Measurements from ENCODE around the gene USP32.

USP32 gene

GRCh38 chr17:60154616-60155426 lies 237.1 kb downstream of the USP32 start:
- DNase-seq (ENCODE audit: low spot score): peak; percentile 93

GRCh38 chr17:60153606-60154390 lies 238.1 kb downstream of the USP32 start:
- DNase-seq (ENCODE audit: low spot score): peak; percentile 56

DNA sequence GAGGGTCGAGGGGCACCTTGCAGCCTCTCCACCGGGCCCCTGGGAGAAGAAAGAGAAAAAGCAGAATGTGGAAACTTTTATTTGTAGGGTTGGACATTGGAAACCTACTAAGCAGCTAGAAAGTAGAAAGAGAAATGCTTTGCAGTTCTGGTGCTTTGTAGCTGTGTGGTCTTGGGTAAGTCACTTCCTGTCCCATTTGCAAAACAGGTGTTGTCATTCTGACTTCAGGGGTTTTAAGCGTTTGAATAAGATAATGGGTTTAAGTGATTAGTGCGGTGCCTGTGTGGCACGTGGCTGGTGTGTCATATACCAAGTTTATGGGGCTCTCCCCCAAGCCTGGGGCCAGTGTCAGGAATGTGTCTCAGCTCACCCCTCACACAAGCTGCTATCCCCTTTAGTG lies 240.6 kb downstream of the USP32 start:
- no peak for DNase-seq (ENCODE audit: low spot score)

DNA sequence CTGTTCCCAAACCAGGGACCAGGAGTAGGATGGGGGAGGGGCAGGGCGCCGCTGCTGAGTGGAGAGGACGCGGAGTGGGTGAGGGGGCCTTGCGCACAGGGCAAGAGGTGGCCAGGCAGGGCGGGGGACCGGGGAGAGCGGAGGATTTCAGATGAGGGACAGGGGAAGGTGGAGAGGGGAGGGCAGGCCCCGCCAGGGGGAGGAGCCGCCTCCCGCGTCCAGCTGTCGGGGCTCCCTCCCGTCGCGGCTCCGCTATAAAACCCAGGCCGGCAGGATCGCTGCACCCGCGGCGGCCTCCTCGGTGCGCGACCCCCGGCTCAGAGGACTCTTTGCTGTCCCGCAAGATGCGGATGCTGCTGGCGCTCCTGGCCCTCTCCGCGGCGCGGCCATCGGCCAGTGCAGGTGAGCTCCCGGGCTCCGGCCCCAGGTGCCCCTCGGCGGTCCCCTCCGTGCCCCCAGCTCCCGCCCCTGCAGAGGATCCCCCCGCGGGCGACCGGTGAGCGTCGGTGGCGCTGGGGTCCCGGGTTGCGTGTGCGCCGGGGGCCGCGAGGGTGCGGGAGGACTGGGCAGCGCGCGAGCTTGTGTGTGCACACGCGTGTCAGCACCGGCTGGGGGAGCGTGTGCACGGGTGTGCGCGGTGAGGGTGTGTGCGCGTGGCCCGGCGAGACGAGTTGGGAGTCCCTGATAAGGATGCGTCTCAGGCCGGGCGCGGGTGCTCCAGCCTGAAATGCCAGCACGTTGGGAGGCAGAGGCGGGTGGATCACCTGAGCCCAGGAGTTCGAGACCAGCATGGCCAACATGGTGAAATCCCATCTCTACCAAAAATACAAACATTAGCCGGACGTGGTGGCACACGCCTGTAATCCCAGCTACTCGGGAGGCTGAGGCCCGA lies 242.0 kb downstream of the USP32 start, which contains the start of gene CA4:
CA4 (plus strand) TSS at position 283 of the 892 bp plus-strand sequence; CDS start at position 345, 62 bp downstream.
- no peak for DNase-seq (ENCODE audit: low spot score)

DNA sequence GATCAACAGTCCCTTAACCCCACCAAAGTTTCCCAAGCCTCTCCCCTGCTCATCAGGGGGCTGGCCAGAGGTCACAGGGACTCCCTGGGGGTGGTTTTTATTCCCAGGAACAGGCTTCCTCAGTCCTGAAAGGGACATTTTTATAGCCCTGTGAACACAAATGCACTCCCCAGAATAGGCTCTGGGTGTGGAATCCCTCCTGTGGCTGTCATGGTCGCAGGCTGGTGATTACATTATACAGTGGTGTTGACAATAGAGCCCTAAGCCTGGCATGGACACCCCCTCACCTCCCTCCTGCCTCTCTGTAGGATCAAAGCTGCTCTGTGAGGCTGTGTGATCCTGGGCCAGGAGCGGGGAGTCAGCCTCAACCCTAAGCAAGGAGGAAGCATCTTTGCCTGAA lies 243.6 kb downstream of the USP32 start:
- no peak for DNase-seq (ENCODE audit: low spot score)

- DNase-seq (ENCODE audit: low spot score): no peak
Observed at GRCh38 chr17:60147553-60148223, 244.2 kb downstream of the USP32 start.

DNA sequence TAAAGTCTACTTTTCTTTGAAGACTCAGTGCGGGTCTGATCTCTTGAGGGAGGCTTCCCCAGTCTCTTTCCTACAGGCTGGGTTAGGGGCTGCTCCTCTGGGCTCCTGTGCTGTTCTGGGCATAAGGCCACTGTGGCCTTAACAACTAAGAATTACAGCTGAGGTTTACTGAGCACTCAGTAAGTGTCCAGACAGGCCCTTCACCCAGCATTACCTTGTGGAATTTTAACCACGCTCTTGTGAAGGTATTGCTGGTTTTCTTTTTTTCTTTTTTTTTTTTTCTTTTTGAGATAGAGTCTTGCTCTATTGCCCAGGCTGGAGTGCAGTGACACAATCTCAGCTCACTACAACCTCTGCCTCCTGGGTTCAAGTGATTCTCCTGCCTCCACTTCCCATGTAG lies 245.7 kb downstream of the USP32 start:
- no peak for DNase-seq (ENCODE audit: low spot score)

GRCh38 chr17:60145006-60145935 lies 246.7 kb downstream of the USP32 start:
- DNase-seq (ENCODE audit: low spot score): no peak

DNA sequence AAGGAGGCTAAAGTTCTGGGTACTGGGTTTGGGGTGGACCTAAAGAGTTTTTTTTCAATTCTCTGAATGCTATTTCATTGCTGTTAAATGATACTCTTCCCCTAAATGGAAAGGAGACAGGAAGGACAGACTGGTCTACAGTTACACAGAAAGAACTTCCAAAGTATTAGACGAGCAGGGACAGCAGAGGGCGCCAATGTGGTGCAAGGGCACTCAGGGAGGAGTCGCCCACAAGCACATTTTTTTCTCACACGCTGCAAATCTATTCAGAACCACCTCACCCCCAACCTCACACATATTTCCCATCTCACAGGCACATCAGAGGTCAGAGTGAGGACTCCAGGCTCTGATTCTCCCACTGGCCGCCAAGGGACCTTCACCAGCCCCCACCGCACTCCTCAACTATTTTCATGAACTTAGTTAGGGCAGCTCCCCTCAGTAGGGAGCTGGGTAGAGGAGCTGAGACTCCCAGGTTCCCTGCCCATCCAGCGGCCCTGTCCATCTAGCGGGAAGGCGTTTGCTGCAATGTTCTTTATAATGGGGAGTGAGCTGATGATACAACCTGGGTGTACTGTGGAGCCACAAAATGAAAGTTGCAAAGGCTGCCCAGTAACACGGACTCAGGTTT lies 248.9 kb downstream of the USP32 start:
- DNase-seq (ENCODE audit: low spot score): peak; percentile 79

- DNase-seq (ENCODE audit: low spot score): peak; percentile 29
Observed at GRCh38 chr17:60141111-60142018, 250.6 kb downstream of the USP32 start.

GRCh38 chr17:60139438-60140285 lies 252.3 kb downstream of the USP32 start:
- peak; percentile 75 for DNase-seq (ENCODE audit: low spot score)

DNA sequence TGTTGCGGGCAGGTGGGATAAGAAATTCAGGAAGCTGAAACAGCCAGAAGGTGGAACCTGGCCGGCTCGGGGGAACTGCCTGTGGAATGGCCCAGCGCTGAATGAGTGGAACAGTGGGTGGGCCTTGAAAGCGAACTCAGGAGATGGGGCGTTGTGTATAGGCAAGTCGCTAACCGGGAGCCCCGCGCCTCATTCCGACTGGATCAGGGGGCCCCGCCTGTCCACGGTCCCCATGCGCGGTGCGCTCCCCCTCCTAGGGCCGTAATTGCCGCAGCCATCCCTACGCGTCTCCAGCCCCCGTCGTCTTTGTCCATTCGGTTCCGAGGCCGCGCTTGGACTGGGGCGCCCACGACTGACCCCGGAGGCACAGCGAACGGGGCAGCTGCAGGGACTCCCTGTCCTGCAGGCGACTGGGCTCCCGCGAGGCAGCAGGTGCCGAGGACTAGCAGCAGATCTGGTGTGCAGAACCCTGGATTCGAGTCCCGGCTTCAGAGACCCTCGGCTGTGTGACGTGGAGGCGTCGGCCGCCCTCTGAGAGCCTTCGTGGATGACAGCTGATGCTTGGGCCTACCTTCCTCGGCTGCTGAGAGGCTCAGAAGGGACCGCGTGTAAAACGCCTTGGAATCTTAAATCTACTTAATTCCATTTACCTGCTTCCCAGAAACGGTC lies 253.0 kb downstream of the USP32 start:
- DNase-seq (ENCODE audit: low spot score): no peak

DNA sequence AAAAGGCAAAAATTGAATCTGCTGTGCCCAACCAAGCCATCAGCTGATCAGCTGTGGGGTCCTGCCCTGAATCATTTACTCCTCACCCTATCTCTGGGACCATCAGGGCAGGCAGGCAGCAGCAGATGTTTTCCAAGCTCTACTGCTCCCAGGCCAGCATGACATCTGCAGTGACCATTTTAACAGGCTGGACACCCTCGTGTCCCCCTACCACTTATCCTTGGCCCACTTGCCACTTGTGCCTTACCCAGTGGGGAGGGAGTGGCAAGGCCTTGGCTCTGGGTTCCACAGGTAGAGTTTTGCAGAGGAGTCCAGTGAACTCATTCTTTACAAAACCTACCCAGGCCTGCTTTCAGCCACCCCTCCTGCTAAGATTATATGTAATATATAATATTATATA lies 254.2 kb downstream of the USP32 start:
- no peak for DNase-seq (ENCODE audit: low spot score)

GRCh38 chr17:60135951-60136666 lies 255.8 kb downstream of the USP32 start:
- no peak for DNase-seq (ENCODE audit: low spot score)

GRCh38 chr17:60135151-60135950 lies 256.6 kb downstream of the USP32 start:
- DNase-seq (ENCODE audit: low spot score): peak; percentile 97
